ENCODE measurements around the gene MMP11. TPM values are rescaled to one million over a fixed set of nuclear protein-coding genes. Genes with fewer than 3 reads are reported as not detected.

MMP11 gene
- total and polyA plus RNA-seq, 8 donors, result 0.43 to 17.6 (median 0.74) TPM

DNA sequence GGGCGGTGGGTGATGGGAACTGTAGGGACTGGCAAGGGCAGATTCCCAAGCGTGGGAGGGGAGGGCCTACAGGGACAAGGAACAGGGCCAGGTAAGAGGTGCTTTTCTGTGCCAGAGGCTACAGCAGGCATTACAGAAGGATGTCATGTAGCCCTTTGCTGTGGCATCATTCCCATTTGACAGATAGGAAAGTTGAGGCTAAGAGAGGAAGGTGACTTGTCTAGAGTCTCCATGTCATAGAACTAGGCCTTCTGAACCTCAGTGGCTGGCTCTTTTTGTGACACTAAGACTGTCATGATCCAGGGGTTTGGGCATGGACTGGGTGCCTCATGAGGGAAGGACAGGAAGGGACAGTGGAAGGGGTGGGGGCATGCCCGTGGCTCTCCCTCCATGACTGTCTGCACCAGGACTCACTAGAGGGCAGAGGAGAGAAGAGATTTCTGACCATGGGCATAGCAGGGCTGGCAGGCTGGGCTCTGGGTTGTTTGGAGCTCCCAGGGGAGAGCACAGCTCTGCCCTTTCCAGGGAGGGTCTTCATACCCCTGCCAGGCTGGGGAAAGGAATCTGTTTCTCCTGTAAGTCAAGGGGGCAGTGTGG, 3.2 kb downstream of the MMP11 start:
- H3K27ac ChIP-seq, result no peak overlapping the region
- TF ChIP-seq, protein P1, sequence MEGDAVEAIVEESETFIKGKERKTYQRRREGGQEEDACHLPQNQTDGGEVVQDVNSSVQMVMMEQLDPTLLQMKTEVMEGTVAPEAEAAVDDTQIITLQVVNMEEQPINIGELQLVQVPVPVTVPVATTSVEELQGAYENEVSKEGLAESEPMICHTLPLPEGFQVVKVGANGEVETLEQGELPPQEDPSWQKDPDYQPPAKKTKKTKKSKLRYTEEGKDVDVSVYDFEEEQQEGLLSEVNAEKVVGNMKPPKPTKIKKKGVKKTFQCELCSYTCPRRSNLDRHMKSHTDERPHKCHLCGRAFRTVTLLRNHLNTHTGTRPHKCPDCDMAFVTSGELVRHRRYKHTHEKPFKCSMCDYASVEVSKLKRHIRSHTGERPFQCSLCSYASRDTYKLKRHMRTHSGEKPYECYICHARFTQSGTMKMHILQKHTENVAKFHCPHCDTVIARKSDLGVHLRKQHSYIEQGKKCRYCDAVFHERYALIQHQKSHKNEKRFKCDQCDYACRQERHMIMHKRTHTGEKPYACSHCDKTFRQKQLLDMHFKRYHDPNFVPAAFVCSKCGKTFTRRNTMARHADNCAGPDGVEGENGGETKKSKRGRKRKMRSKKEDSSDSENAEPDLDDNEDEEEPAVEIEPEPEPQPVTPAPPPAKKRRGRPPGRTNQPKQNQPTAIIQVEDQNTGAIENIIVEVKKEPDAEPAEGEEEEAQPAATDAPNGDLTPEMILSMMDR (IDR thresholded peaks at IDR 0.05), result no peak
- no peaks in the 10 kb centered on the region for H3K9me3 ChIP-seq
- DNase-seq, result peak in 1 of 6 donors; percentile 33
- no peak for FAIRE-seq
- no peaks in the 10 kb centered on the region for H3K4me1 ChIP-seq
- ATAC-seq, result no peak
- intact Hi-C loops (cut with DNase I), result no loop called here
- no peaks in the 10 kb centered on the region for H3K36me3 ChIP-seq
- no peaks in the 10 kb centered on the region for H3K27me3 ChIP-seq
- H3K4me3 ChIP-seq, result no peak overlapping the region
- 77 to 80% methylated on average over 3 of the region's 3 CpGs for WGBS, 2 donors

DNA sequence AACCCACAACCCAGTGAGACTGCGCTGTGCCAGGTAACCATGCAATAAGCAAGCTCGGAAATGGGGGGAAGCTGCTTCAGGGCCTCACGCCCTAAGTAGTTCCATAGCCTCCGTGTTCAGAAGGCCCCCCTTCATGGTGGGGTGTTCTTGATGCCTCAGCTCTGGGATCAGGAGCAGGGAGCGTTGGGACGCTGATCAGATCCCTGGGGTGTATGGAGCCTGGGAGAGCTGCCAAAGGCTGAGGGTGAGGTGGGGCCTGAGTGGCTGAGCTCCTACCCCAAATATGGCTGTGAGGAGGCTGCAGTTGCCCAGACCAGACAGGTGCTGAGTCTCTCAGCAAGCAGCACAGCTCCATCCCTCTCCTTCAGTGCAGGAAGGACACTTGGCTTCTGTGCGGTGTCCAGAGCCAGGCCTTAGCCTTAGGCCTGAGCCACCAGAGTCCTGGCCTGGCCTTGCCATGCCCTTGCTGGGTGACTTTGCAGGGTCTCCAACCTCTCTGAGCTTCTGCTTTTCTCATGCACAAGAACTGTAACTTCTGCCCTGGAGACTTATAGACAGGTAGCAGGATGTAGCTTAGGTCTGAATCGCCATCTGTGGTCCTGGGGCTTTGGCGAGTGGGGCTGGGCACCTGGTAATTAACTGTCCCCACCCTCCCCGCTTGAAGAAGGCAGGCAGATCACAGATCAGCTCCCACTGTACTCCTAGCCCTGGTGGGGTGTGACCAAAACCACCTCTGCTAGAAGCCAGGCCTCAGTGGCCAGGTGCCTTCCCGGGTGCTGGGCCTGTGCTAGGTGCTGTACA, 5.3 kb downstream of the MMP11 start:
- Histone ChIP-seq H3K36me3 (no peaks in the 10 kb centered on the region), H3K4me1 (no peaks in the 10 kb centered on the region), H3K4me3 (no peak overlapping the region), H3K27me3 (no peaks in the 10 kb centered on the region), H3K9me3 (no peaks in the 10 kb centered on the region), H3K27ac (no peak overlapping the region)
- ATAC-seq (no peak), DNase-seq (no peak), FAIRE-seq (no peak)
- 90 to 91% methylated on average over 11 of the region's 11 CpGs for WGBS, 2 donors
- intact Hi-C loops (cut with DNase I), result no loop called here
- TF ChIP-seq, protein P1 (IDR thresholded peaks at IDR 0.05), result no peak

DNA sequence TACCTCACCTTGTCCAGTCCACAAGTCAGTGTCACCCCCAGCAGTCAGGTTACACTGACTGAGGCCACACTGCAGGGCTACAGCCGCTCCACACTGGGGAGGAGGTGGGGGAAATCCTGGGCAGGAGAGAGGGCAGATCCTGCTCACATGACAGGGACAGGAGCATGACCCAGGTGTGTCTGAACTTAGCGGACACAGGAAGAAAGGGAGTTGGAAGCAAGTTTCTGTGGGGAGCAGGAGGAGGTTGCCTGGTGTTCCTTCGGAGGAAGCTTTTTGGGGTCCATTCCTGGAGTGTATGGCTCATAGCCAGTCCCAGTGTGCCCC, 5.9 kb downstream of the MMP11 start:
- intact Hi-C loops (cut with DNase I), result no loop called here
- peaks cover 0 to under 1% (median under 1%) of the 10 kb centered on the region in 3 donors for H3K4me1 ChIP-seq
- ATAC-seq (no peak), DNase-seq (no peak), FAIRE-seq (no peak)
- H3K27ac ChIP-seq, result no peak overlapping the region
- H3K36me3 ChIP-seq, result no peaks in the 10 kb centered on the region
- no peaks in the 10 kb centered on the region for H3K9me3 ChIP-seq
- TF ChIP-seq, protein P1 (IDR thresholded peaks at IDR 0.05), result no peak
- no peaks in the 10 kb centered on the region for H3K27me3 ChIP-seq
- WGBS, 2 donors, result 75 to 80% methylated on average over 3 of the region's 3 CpGs
- no peak overlapping the region for H3K4me3 ChIP-seq

DNA sequence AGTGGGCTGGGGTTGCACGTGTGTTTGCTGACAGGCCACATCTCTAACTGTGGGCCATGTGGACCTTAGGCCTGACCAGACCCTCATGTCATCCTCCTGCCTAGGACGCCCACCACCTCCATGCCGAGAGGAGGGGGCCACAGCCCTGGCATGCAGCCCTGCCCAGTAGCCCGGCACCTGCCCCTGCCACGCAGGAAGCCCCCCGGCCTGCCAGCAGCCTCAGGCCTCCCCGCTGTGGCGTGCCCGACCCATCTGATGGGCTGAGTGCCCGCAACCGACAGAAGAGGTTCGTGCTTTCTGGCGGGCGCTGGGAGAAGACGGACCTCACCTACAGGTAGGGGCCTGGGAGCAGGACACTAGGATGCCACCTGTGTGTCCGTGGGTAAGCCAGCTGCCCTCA, 6.4 kb downstream of the MMP11 start:
- peaks cover 4 to 6% (median 6%) of the 10 kb centered on the region in 3 donors for H3K4me1 ChIP-seq
- no peak for FAIRE-seq
- no peak for DNase-seq
- ATAC-seq, result no peak
- H3K36me3 ChIP-seq, result no peaks in the 10 kb centered on the region
- H3K27me3 ChIP-seq, result no peaks in the 10 kb centered on the region
- WGBS, 2 donors, result 82 to 83% methylated on average over 15 to 16 of the region's 16 CpGs
- no peak overlapping the region for H3K27ac ChIP-seq
- no peaks in the 10 kb centered on the region for H3K9me3 ChIP-seq
- intact Hi-C loops (cut with DNase I), result no loop called here
- no peak overlapping the region for H3K4me3 ChIP-seq
- TF ChIP-seq, protein P1 (IDR thresholded peaks at IDR 0.05), result no peak

DNA sequence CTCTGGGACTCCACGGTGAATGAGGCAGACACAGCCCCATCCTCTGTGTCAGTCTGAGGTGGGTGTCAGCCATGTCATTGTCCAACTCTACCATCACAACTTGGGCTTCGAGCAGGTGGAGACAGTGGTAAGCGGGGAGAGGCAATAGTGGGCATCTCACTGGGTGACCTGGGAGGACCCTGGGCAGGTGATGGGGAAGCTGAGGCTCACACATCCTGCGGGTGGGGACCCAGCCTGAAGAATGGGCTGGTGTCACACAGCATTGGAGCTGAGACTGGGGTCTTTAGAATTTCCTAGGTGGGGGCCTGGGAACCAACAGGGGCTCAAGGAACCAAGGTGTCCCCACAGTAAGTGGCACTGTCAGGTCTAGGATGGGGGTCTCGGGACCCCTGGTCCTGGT, 7.1 kb downstream of the MMP11 start:
- no peaks in the 10 kb centered on the region for H3K9me3 ChIP-seq
- H3K36me3 ChIP-seq, result no peaks in the 10 kb centered on the region
- no peak overlapping the region for H3K27ac ChIP-seq
- H3K4me1 ChIP-seq, result peaks cover 7 to 9% (median 8%) of the 10 kb centered on the region in 3 donors
- FAIRE-seq, result no peak
- intact Hi-C loops (cut with DNase I), result no loop called here
- no peaks in the 10 kb centered on the region for H3K27me3 ChIP-seq
- no peak for DNase-seq
- ATAC-seq, result no peak
- WGBS, 2 donors, result 77 to 85% methylated on average over 5 of the region's 5 CpGs
- no peak overlapping the region for H3K4me3 ChIP-seq
- TF ChIP-seq, protein P1 (IDR thresholded peaks at IDR 0.05), result no peak
